HEK293 (cell line): Measurements from ENCODE around the gene IQCE.

ENCODE experiments used
- CTCF ChIA-PET: fragments of 350-600 bp; formaldehyde crosslinking; extraction: SDS; loops from one replicate; lab custom pipeline; 2021; ENCODE audit warnings: antibody characterized with exemption; lab: Yijun Ruan, JAX
- POLR2A ChIA-PET: fragments of 300-600 bp; formaldehyde crosslinking; extraction: SDS; loops from one replicate; lab custom pipeline; 2020; ENCODE audit warnings: antibody characterized with exemption, inconsistent platforms; lab: Yijun Ruan, JAX
- H3K27ac ChIP-seq: fragments of 200-500 bp; sonication (Bioruptor generic); 2 replicates; pipeline ENCODE4 v1.5.1; 2014; ENCODE audit warnings: low read depth, low read length, control low read depth, inconsistent platforms; ENCODE audit errors: extremely low read depth
- H3K36me3 ChIP-seq, 2 experiments: fragments of 200-500 bp in 1 of 2; sonication (Bioruptor generic) in 1 of 2; 1 replicate in 1 of 2; 2 replicates in 1 of 2; pipeline ENCODE4 v1.5.1; 2014 to 2017; ENCODE audit warnings: inconsistent platforms in 2 of 2, low read length in 2 of 2; ENCODE audit not compliant: control insufficient read depth in 2 of 2, insufficient read depth in 1 of 2
- H3K4me1 ChIP-seq: fragments of 200-500 bp; sonication (Bioruptor generic); 2 replicates; pipeline ENCODE4 v1.5.1; 2014; ENCODE audit warnings: mild to moderate bottlenecking, low read length, inconsistent platforms; ENCODE audit not compliant: control insufficient read depth, insufficient read depth
- H3K4me3 ChIP-seq: 2 replicates; pipeline ENCODE4 v1.5.1; 2011; ENCODE audit warnings: low read depth, mild to moderate bottlenecking, control low read depth, low read length, moderate library complexity
- H3K9me3 ChIP-seq: fragments of 200-500 bp; sonication (Bioruptor generic); 2 replicates; pipeline ENCODE4 v1.5.1; 2014; ENCODE audit warnings: low read depth, low read length, inconsistent platforms; ENCODE audit not compliant: control insufficient read depth, insufficient read depth
- KLF9 ChIP-seq: fragments of 450-650 bp; formaldehyde crosslinking; IDR thresholded peaks from 2 replicates; pipeline ENCODE4 v1.5.1; 2016; ENCODE audit warnings: missing biosample characterization, missing genetic modification characterization, low read depth
- PATZ1 ChIP-seq: fragments of 450-650 bp; formaldehyde crosslinking; IDR thresholded peaks from 2 replicates; pipeline ENCODE4 v1.5.1; 2016; ENCODE audit warnings: missing biosample characterization, missing genetic modification characterization
- REST ChIP-seq: fragments of 450-650 bp; formaldehyde crosslinking; IDR thresholded peaks from 2 replicates; pipeline ENCODE4 v1.5.1; 2016; ENCODE audit warnings: missing biosample characterization, missing genetic modification characterization
- TCF7L2 ChIP-seq: IDR thresholded peaks from 2 replicates; pipeline ENCODE4 v1.6.1; 2011; ENCODE audit warnings: low read depth, mild to moderate bottlenecking, inconsistent platforms, low read length, moderate library complexity, borderline replicate concordance
- YY2 ChIP-seq: fragments of 450-650 bp; formaldehyde crosslinking; IDR thresholded peaks from 2 replicates; pipeline ENCODE4 v1.5.1; 2016; ENCODE audit warnings: missing biosample characterization, missing genetic modification characterization
- ZFP37 ChIP-seq: fragments of 450-650 bp; formaldehyde crosslinking; IDR thresholded peaks from 2 replicates; pipeline ENCODE4 v1.5.1; 2016; ENCODE audit warnings: missing biosample characterization, missing genetic modification characterization
- ZNF121 ChIP-seq: fragments of 450-650 bp; formaldehyde crosslinking; IDR thresholded peaks from 2 replicates; pipeline ENCODE4 v1.5.1; 2016; ENCODE audit warnings: missing biosample characterization, missing genetic modification characterization
- ZNF214 ChIP-seq: fragments of 450-650 bp; formaldehyde crosslinking; IDR thresholded peaks from 2 replicates; pipeline ENCODE4 v1.5.1; 2017; ENCODE audit warnings: missing biosample characterization, mild to moderate bottlenecking, missing genetic modification characterization, borderline replicate concordance
- ZNF274 ChIP-seq, 2 experiments: fragments of 200-500 bp in 1 of 2; fragments of 450-650 bp in 1 of 2; sonication (Bioruptor generic) in 1 of 2; formaldehyde crosslinking in 1 of 2; IDR thresholded peaks; 2 replicates each; pipeline versions ENCODE4 v1.5.1 to v1.6.1; 2014 to 2016; ENCODE audit warnings: borderline replicate concordance in 1 of 2, inconsistent platforms in 1 of 2, low read length in 1 of 2, missing biosample characterization in 1 of 2, missing genetic modification characterization in 1 of 2
- ZNF280D ChIP-seq: fragments of 450-650 bp; formaldehyde crosslinking; IDR thresholded peaks from 2 replicates; pipeline ENCODE4 v1.5.1; 2016; ENCODE audit warnings: missing biosample characterization, missing genetic modification characterization
- ZNF366 ChIP-seq: fragments of 450-650 bp; formaldehyde crosslinking; conservative IDR thresholded peaks from 2 replicates; pipeline ENCODE4 v1.5.1; 2016; ENCODE audit warnings: missing biosample characterization, missing genetic modification characterization
- ZNF48 ChIP-seq: fragments of 450-650 bp; formaldehyde crosslinking; IDR thresholded peaks from 2 replicates; pipeline ENCODE4 v1.5.1; 2016; ENCODE audit warnings: missing biosample characterization, missing genetic modification characterization
- ZNF610 ChIP-seq: fragments of 450-650 bp; formaldehyde crosslinking; IDR thresholded peaks from 2 replicates; pipeline ENCODE4 v1.5.1; 2016; ENCODE audit warnings: missing biosample characterization, missing genetic modification characterization, borderline replicate concordance
- ZNF664 ChIP-seq: fragments of 450-650 bp; formaldehyde crosslinking; IDR thresholded peaks from 2 replicates; pipeline ENCODE4 v1.5.1; 2016; ENCODE audit warnings: missing biosample characterization, missing genetic modification characterization
- ZNF747 ChIP-seq: fragments of 450-650 bp; formaldehyde crosslinking; IDR thresholded peaks from 2 replicates; pipeline ENCODE4 v1.5.1; 2016; ENCODE audit warnings: missing biosample characterization, missing genetic modification characterization
- ZSCAN23 ChIP-seq: fragments of 450-650 bp; formaldehyde crosslinking; IDR thresholded peaks from 2 replicates; pipeline ENCODE4 v1.5.1; 2016; ENCODE audit warnings: missing biosample characterization, missing genetic modification characterization
- TF ChIP-seq, protein P1 (sequence below): fragments of 450-650 bp; formaldehyde crosslinking; IDR thresholded peaks from 2 replicates; pipeline ENCODE4 v1.5.1; 2016; ENCODE audit warnings: missing biosample characterization, missing genetic modification characterization

IQCE gene

DNA sequence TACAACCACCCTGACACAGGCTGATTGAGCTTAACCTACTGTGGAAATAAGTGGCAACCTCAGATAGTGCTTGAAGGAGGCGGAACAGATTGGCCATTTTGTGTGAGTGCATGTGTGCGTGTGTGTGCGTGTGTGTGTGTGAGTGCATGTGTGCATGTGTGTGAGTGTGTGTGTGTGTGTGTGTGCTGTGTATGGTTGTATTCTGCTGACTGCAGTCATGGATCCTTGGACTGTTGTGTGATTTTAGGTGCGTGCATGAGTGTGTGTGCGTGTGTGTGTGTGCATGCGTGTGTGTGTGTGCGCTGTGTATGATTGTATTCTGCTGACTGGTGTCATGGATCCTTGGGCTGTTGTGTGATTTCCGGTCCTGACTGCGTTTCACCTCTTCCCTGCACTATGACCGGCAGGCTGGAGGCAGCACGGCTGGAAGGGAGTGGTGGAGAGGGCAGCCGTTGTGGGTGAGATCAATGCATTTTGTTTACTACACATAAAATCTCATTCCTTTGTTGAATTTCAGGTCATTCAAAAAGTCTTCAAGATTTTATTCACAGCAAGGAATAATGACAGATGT, 6.3 kb downstream of the IQCE start (continued):
- TF ChIP-seq, protein P1, sequence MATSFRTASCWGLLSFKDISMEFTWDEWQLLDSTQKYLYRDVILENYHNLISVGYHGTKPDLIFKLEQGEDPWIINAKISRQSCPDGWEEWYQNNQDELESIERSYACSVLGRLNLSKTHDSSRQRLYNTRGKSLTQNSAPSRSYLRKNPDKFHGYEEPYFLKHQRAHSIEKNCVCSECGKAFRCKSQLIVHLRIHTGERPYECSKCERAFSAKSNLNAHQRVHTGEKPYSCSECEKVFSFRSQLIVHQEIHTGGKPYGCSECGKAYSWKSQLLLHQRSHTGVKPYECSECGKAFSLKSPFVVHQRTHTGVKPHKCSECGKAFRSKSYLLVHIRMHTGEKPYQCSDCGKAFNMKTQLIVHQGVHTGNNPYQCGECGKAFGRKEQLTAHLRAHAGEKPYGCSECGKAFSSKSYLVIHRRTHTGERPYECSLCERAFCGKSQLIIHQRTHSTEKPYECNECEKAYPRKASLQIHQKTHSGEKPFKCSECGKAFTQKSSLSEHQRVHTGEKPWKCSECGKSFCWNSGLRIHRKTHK (tag by site-specific recombination) = no peak
- TF ChIP-seq YY2 (tag by site-specific recombination) = 0 out of 2 replicates have a peak, but pooled peaks have one; percentile 65
- no peak for TF ChIP-seq ZNF664
- TF ChIP-seq REST = no peak
- no peak for TF ChIP-seq ZNF747 (tag by site-specific recombination)

GRCh38 chr7:2566348-2566889, 7.6 kb downstream of the IQCE start:
- no peak overlapping the region for H3K4me3 ChIP-seq
- POLR2A ChIA-PET = interaction anchor here (0.6 kb wide), 2 partner anchors 76 to 712 kb away, joined by 3 read pairs; no protein-coding TSS in a partner anchor

DNA sequence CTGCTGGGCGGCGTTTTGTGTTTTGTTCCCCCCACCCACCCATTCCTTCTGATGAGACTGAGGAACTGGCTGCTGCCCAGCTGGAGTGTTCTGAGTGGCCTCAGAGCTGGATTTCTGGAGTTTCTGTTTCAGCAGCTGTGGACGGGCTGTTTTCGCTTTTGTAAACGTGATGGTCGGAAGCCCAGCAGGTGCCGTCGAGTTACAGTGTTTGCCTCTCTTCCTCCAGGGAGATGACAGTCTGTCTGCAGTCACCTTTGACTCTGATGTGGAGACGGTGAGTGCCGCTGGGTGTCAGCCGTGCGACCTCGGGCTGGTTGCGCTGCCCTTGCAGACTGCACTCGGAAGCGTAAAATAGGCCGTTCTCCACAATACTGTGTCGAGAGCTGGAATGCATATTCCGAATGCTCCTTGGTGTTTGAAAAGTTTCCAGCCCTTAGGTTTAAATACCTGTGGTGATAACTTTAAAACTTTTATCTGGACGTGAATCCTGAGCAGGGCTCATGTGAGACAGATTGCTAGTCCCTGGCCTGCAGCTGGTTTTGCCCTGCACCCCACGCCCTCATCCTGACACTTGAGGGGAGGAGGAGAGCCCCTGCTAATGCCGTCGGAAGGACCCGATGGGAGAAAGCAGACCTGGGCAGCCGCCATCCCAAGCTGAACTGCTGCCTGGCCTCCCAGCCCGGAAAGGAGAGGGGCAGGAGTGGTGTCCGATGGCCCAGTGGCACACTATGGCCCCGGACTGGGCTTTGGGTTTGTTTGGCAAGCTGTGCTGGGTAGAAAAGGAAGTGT, 8.3 kb downstream of the IQCE start:
- Histone ChIP-seq H3K36me3 (peaks cover 6 to 13% of the 10 kb centered on the region in 2 experiments; a peak in 2 of 3 replicates), H3K4me3 (no peak overlapping the region), H3K27ac (no peak overlapping the region), H3K4me1 (no peaks in the 10 kb centered on the region), H3K9me3 (no peaks in the 10 kb centered on the region)
- ChIA-PET POLR2A (interaction anchor here (0.6 kb wide), 3 partner anchors 11 to 712 kb away, joined by 3 to 14 read pairs (median 3); no protein-coding TSS in a partner anchor), CTCF (interaction anchor here (0.7 kb wide), 1 partner anchor 116 kb away, joined by 3 read pairs; no protein-coding TSS in a partner anchor)
- TF ChIP-seq ZNF274 (IDR thresholded peaks at IDR 0.05; ENCODE audit: low read length) (no peak), ZNF274 (tag by site-specific recombination; IDR thresholded peaks at IDR 0.05; ENCODE audit: borderline replicate concordance) (no peak), ZNF366 (tag by site-specific recombination) (no peak), TCF7L2 (no peak), ZFP37 (no peak), ZSCAN23 (no peak), ZNF48 (tag by site-specific recombination) (no peak), ZNF214 (tag by site-specific recombination) (no peak), ZNF610 (no peak), KLF9 (tag by site-specific recombination) (no peak), PATZ1 (tag by site-specific recombination) (no peak)

More at GRCh38 chr7:2566348-2566889, 7.6 kb downstream of the IQCE start:
- TF ChIP-seq ZNF280D (tag by site-specific recombination) (no peak), ZNF121 (tag by site-specific recombination) (0 out of 2 replicates have a peak, but pooled peaks have one; percentile 37)
- Histone ChIP-seq H3K9me3 (no peaks in the 10 kb centered on the region), H3K36me3 (peaks cover 6 to 8% of the 10 kb centered on the region in 2 experiments; a peak in 2 of 3 replicates), H3K27ac (no peak overlapping the region), H3K4me1 (no peaks in the 10 kb centered on the region)
- CTCF ChIA-PET = no interaction called here
